ENCODE results near the gene CDK14. TPM values are rescaled to one million over a fixed set of nuclear protein-coding genes. Genes with fewer than 3 reads are reported as not detected.

The CDK14 gene
- total and polyA plus RNA-seq, 2 donors (not counting 1 experiment from before 2014, with no cell fraction given) = 42.1 to 167 TPM

GRCh38 chr7:91086200-91086599 is 490.1 kb downstream of the CDK14 start:
- Mint-ChIP-seq H3K4me1 (peaks cover 21% of the 10 kb centered on the region), H3K4me3 (no peak overlapping the region), H3K27me3 (no peaks in the 10 kb centered on the region), H3K27ac (no peak overlapping the region), H3K9me3 (ENCODE audit: insufficient read depth) (no peaks in the 10 kb centered on the region)
- CTCF ChIA-PET = interaction anchor here (1.2 kb wide), 2 partner anchors 11 to 795 kb away, joined by 3 to 4 read pairs; partner anchors contain the start of gene MTERF1
- H3K79me2 ChIP-seq (ENCODE audit: control insufficient read depth, insufficient read depth, low read length) = no peaks in the 10 kb centered on the region
- H3K4me2 ChIP-seq (replicated peaks; ENCODE audit: low read depth, low read length, poor library complexity, severe bottlenecking) = no peak overlapping the region
- H3K27me3 ChIP-seq (replicated peaks in 1 of 4; ENCODE audit: control extremely low read depth in 1 of 4, control insufficient read depth in 3 of 4, insufficient read depth in 4 of 4, low read length in 3 of 4) = no peaks in the 10 kb centered on the region
- H2AFZ ChIP-seq (ENCODE audit: insufficient read depth, low read depth, low read length, poor library complexity, severe bottlenecking) = no peak overlapping the region
- H3K9me3 ChIP-seq (ENCODE audit: control extremely low read depth in 1 of 3, control insufficient read depth in 2 of 3, insufficient read depth in 1 of 3, low read length in 2 of 3) = no peaks in the 10 kb centered on the region
- H3K36me3 ChIP-seq (replicated peaks in 1 of 2; ENCODE audit: control extremely low read depth in 1 of 2, control insufficient read depth in 1 of 2, extremely low read depth in 1 of 2, insufficient read depth in 2 of 2, low read length in 1 of 2) = peaks cover 0 to 7% of the 10 kb centered on the region in 2 experiments
- DNase-seq = no peak
- no peak for TF ChIP-seq EZH2 (IDR thresholded peaks at IDR 0.05; ENCODE audit: borderline replicate concordance, insufficient read depth, low read depth, low read length, poor library complexity, severe bottlenecking)
- TF ChIP-seq CTCF (IDR thresholded peaks at IDR 0.05) = no peak
- no peak for ATAC-seq (ENCODE audit: low read depth)
- POLR2A ChIA-PET = no interaction called here
- no peak overlapping the region for H3K4me3 ChIP-seq (ENCODE audit: control extremely low read depth in 1 of 5, extremely low read depth in 1 of 5, insufficient read depth in 1 of 5, low read depth in 2 of 5, low read length in 4 of 5)
- no peak overlapping the region for H3K9ac ChIP-seq (ENCODE audit: low read length)
- no CpG with 5 or more reads among the region's 4 CpGs for WGBS (ENCODE audit: insufficient coverage)
- peaks cover 4 to 5% of the 10 kb centered on the region in 2 donors for H3K4me1 ChIP-seq (ENCODE audit: control insufficient read depth in 2 of 2, insufficient read depth in 2 of 2, low read length in 2 of 2)
- intact Hi-C loops (cut with micrococcal nuclease) = loop anchor here (10.0 kb wide), 2 partner anchors 179 to 1359 kb away; partner anchors contain the start of genes FZD1 and GATAD1
- H3K27ac ChIP-seq (ENCODE audit: low read length in 2 of 2) = no peak overlapping the region
- H4K20me1 ChIP-seq (ENCODE audit: control insufficient read depth, insufficient read depth, low read length, poor library complexity, severe bottlenecking) = peaks cover 4% of the 10 kb centered on the region

DNA sequence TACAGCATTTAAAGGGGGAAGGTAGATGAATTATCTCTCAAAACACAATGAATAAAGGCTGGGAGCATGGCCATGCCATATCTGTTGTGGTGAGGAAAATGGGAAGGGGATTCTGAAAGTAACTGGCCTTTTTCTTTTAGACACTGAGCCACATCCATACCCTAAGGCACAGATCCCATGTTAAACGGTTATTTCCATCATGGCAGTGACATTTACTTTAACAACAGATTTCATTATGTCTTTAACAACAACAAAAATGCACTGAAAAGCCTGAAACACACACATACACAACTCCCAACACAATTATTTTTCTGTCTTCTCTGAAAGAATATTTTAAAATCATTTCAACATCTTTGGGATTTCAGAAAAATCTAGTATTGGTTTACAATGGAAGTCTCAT is 492.0 kb downstream of the CDK14 start:
- ATAC-seq (ENCODE audit: low read depth) = no peak
- DNase-seq = no peak
- Histone ChIP-seq H3K79me2 (ENCODE audit: control insufficient read depth, insufficient read depth, low read length) (no peaks in the 10 kb centered on the region), H3K36me3 (replicated peaks in 1 of 2; ENCODE audit: control extremely low read depth in 1 of 2, control insufficient read depth in 1 of 2, extremely low read depth in 1 of 2, insufficient read depth in 2 of 2, low read length in 1 of 2) (peaks cover 0 to 7% of the 10 kb centered on the region in 2 experiments), H3K4me2 (replicated peaks; ENCODE audit: low read depth, low read length, poor library complexity, severe bottlenecking) (no peak overlapping the region), H3K9me3 (ENCODE audit: control extremely low read depth in 1 of 3, control insufficient read depth in 2 of 3, insufficient read depth in 1 of 3, low read length in 2 of 3) (no peaks in the 10 kb centered on the region), H2AFZ (ENCODE audit: insufficient read depth, low read depth, low read length, poor library complexity, severe bottlenecking) (no peak overlapping the region), H3K9ac (ENCODE audit: low read length) (no peak overlapping the region), H3K4me1 (ENCODE audit: control insufficient read depth in 2 of 2, insufficient read depth in 2 of 2, low read length in 2 of 2) (peaks cover 0 to 4% of the 10 kb centered on the region in 2 donors), H3K27me3 (replicated peaks in 1 of 4; ENCODE audit: control extremely low read depth in 1 of 4, control insufficient read depth in 3 of 4, insufficient read depth in 4 of 4, low read length in 3 of 4) (no peaks in the 10 kb centered on the region), H3K27ac (ENCODE audit: low read length in 2 of 2) (no peak overlapping the region), H4K20me1 (ENCODE audit: control insufficient read depth, insufficient read depth, low read length, poor library complexity, severe bottlenecking) (peaks cover 4% of the 10 kb centered on the region), H3K4me3 (ENCODE audit: control extremely low read depth in 1 of 5, extremely low read depth in 1 of 5, insufficient read depth in 1 of 5, low read depth in 2 of 5, low read length in 4 of 5) (no peak overlapping the region)
- Mint-ChIP-seq H3K9me3 (ENCODE audit: insufficient read depth) (no peaks in the 10 kb centered on the region), H3K4me1 (peaks cover 9% of the 10 kb centered on the region), H3K27ac (no peak overlapping the region), H3K27me3 (no peaks in the 10 kb centered on the region), H3K4me3 (no peak overlapping the region)
- CTCF ChIA-PET = interaction anchor here (0.7 to 3.3 kb wide), 4 partner anchors 11 to 792 kb away, joined by 3 to 16 read pairs (median 5); partner anchors contain the start of gene MTERF1
- POLR2A ChIA-PET = no interaction called here
- no peak for TF ChIP-seq EZH2 (IDR thresholded peaks at IDR 0.05; ENCODE audit: borderline replicate concordance, insufficient read depth, low read depth, low read length, poor library complexity, severe bottlenecking)
- TF ChIP-seq CTCF (IDR thresholded peaks at IDR 0.05) = no peak
- WGBS (ENCODE audit: insufficient coverage) = no CpG with 5 or more reads among the region's 1 CpG
- intact Hi-C loops (cut with micrococcal nuclease) = loop anchor here (2.0 to 10.0 kb wide), 3 partner anchors 177 to 1357 kb away; partner anchors contain the start of genes FZD1, GATAD1 and MTERF1
